Stimulated activated CD8-positive, alpha-beta memory T cell treated with anti-CD3 and anti-CD28 coated beads, Interleukin-12 subunit alpha, Interleukin-12 subunit beta, amount 100 ng/mL, for 24 hours (primary cell): ENCODE data around the gene OR4F15.
"Not testable (repeated sequence)": the region's sequence is repeated elsewhere in the genome, so short reads cannot be mapped to it uniquely, and the experiment has no call there.

ENCODE experiments used
- DNase-seq: peaks from one replicate; pipeline ENCODE4 v3.0.0-alpha.2; 2020; ENCODE audit errors: extremely low read depth

The OR4F15 gene

DNA sequence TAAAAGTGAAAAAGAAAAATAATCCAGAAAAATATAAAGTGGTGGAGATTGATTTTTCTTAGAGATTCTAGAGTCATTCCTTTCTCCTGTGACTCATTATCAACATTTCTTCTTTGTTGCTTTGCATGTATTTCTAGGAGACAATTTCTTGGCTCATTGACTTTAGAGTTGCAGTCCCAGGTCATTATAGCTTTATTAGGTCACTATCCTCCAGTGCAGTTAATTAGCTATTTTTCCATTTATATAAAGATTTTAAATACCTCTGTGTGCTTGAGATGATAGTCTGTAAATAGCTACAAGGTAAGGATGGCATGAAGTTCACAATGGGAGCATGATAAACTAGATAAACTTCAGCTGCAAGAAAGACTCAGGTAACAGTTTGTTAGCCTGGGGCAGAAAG, at the start of gene OR4F15:
Gene OR4F15, plus strand, starts transcription at position 301 of the 400 bp plus-strand sequence. CDS start 5,985 bp downstream, outside the sequence.
- no peak for DNase-seq

GRCh38 chr15:101764669-101765339, 47.2 kb upstream of the OR4F15 start:
- not testable (repeated sequence) for DNase-seq

DNA sequence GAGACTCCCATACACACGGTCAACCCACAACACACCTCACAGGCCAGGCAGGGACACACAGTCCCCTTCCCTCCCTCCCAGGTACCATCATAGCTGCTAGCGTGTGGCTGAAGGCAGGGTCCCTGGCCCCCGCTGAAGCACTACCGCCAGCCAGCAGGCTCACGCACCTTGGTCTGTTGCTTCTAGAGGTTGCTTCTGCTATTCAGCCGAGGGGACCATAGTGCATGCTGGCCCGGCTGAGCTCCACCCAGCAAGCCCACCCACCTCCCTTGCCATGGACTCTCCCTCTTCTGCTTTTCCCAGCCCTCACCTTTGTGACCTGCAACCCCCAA, 46.7 kb upstream of the OR4F15 start:
- DNase-seq, result not testable (repeated sequence)

DNA sequence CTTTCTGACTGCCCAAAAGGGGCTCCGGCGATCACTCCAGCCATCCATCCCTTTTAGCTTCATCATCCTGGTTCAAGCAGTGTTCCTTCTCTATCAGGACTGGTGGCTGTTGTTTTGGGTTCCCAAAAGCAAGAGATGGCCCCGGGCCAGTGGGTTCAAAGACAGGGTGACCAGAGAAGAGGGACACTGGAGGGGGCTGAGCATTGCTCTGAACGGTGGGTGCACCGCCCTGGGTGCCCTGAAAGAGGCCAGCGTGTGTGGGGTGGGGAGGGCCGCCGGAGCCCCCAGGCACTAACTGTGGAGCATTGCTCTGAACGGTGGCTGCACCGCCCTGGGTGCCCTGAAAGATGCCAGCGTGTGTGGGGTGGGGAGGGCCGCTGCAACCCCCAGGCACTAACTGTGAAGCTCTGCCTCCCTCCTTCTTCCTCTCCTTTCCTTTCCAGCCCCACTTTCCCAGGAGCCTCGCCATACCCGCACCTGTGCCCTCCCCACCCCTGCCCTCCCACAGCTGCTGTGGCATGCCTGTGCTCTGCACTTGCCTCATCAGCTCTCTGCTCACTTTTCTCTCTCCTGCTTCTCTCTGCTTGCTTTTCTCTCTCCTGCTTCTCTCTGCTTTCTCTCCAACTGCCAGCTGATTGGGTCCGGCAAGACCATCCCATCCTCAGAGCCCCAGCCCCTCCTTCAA, 46.1 kb upstream of the OR4F15 start:
- no peak for DNase-seq

DNA sequence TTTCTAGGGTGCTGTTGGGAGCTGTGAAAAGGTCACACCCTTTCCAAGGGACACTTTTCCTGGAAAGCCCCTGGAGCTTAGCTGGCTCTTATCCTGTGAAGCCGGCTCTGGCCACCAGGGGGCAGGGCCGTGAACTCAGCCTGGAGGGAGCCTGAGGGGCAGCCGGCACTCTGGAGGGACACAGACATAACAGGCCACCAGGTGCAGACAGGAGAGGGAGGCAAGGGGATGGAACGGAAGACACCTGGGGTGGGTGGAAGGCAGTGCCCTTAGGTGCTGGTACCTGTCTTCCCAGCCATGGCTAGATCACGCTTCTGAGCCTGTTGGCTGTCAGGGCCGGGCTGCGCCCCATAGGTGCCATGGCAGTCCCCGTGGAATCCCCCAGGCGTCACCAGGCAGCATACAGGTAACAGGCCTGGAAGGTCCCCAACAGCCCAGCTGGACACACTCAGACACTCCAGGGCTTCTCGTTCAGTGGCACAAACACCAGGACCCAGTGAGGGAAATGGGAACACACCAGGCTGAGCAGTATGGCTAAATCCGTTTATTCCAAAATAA, 44.8 kb upstream of the OR4F15 start:
- not testable (repeated sequence) for DNase-seq

DNA sequence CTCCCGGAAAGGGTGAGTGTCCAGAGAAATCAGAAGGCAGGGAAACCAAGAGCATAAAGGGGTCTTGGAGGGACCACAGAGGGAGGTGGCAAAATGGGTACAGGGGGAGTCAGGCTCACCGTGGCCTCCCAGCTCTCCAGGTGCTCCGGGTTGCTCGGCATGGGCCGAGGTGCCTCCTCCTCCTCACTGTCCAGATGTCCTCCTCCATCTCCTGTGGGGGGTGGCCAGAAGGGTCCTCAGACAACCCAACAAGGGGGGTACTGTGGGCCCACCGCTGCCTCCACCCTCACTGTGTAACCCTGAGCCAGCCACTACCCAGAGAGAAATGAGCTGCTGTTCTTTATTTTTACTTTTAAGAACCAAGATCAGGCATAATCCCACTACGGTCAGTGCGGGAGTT, 39.1 kb upstream of the OR4F15 start:
- no peak for DNase-seq

DNA sequence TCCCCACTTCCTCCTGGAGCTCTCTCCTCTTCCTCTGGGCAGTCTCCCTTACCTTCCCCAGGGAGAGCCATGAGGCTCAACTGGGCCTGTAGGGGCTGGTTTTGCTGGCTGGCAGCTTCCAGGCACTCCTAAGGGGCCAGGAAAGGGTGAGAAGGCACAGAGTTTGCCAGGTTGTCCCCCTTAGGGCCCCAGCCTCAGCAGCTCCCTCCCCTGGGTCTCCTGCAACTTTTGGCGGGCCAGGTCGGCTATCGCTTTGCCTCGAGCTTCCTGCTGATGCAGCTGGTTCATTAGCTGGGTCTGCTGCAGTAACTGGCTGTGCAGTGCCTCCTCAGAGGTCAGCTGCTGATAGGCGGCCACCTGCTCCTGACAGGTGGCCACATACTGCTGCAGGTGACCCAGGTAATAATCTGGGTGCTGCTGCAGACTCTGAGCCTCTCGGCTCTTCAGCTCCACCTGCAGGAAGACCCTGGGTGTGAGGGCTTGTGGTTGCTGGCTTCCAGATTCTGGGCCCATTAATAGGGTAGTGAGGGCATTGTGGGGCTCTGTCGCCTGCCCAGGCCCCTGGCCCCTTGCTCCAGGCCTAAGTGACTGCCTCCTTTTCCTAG, 38.4 kb upstream of the OR4F15 start:
- DNase-seq, result no peak

- no peak for DNase-seq
Measured at GRCh38 chr15:101775136-101775535, 36.9 kb upstream of the OR4F15 start.

GRCh38 chr15:101778576-101778975, 33.4 kb upstream of the OR4F15 start:
- DNase-seq, result not testable (repeated sequence)

DNA sequence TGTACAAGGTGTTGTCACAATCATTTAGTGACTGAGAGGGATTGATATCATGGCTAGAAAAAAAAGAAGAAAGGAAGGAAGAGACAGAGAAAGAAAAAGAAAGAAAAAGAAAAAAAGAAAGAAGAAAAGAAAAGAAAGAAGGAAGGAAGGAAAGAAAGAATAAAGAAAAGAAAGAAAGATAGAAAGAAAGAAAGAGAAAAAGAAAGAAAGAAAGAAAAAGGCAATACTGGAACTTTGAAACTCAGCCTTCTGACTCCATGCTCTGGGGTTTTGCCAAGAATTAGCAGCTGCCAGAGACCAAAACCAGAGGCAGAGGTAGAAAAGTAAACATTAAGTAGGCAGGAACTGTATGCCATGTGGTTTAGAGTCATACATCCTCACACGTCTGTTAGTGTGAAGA, 31.8 kb upstream of the OR4F15 start:
- DNase-seq, result not testable (repeated sequence)

- DNase-seq, result no peak
Measured at GRCh38 chr15:101781928-101782327, 30.1 kb upstream of the OR4F15 start.

DNA sequence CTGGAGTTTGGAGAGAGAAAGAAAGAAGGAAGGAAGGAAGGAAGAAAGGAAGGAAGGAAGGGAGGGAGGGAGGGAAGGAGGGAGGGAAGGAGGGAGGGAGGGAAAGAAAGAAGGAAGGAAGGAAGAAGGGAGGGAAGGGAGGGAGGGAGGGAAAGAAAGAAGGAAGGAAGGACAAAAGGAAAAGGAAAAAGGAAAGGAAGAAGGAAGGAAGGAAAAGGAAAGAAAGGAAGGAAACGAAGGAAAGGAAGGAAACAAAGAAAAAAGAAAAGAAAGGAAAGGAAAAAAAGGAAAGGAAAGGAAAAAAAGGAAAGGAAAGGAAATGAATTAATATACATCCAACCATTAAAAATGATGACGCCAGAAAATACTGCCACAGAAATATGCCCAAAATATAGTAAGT, 27.4 kb upstream of the OR4F15 start:
- DNase-seq, result no peak

DNA sequence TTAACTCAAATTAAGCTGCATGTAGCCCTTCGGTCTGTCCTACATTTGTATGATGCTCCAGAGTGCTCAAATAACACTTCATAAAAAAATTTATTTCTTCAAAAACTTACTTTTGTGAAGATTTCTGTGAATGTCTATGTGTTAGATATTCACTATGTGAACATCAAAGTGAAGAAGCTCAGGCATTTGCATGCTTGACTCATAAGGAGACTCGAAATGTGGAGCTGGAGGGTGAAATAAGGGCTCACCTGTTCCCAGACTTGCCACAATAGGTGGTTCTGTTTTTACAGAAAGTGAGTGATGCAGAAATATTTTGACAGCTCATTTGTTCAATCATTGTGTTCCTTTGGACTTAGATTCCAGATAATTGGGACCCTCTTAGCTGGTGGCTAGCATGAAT, 25.6 kb upstream of the OR4F15 start:
- DNase-seq, result not testable (repeated sequence)

DNA sequence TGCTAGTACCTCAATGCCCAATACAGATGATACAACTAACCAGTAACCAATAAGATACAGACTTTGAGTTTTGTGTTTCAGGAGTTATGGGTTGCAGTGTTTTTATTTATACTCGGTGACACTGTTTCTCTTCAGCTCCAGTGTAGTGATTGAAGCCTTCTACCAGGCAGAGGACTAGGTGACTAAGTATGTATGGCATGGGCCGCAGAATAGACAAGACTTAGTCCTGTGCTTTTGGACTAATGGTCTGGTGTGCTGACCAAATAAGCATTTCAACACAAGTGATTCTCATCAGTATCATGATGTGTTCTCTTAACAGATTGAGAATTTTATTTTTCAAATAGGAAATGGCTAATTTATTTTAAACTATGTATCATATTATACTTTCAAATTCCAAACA, 24.0 kb upstream of the OR4F15 start:
- DNase-seq, result not testable (repeated sequence)

DNA sequence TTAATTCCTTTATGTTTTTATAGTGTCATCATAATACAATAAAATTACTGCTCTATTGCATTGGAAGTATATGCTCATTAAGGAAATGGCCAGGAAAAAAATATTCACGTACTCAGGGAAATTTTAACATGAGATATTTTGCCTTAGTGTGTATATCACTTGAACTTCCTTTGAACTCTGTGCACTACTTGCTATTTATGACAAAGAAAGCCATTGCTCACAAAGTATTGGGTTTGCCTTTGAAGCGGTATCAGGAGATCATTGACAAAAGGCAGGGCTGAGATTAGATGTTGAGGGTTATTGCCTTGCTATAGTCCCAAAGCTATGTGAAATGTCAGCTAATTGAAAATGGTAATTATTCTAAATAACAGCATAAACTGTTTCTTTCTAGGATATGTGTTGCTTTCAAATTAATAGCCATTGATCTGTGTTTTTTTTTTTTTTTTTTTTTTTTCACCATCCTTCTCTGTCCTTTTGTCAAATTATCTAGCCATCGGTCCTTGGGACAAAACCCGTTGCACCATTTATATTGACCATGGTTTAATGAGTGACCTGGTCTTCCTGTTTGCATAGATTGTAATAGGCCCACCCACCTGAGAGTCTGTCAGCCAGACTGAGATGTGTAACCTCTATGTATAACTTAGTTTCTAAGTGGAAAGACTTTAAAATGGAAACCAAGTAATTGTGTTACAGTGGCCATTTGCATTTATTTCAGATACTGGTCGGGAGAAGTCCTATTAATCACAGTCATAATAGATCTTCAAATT, 23.3 kb upstream of the OR4F15 start:
- DNase-seq, result not testable (repeated sequence)

DNA sequence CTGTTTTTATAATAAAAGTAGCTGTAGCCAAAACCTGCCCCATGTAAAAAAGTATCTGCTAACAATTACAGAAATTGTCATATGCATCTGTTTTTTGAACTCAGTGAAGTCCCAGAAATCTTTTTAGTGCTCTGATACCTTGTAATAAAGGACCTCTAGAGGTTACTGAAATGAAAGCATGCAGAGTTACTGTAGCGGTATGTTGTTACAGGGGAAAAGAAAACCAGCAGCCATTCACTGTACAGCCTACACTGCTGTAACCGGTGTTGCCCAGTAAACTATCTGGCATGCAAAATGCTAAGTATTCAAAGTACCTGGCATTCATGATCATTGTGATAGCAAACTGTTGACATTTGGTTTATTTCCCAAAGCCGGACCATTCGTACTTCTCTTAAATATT, 21.3 kb upstream of the OR4F15 start:
- not testable (repeated sequence) for DNase-seq

DNA sequence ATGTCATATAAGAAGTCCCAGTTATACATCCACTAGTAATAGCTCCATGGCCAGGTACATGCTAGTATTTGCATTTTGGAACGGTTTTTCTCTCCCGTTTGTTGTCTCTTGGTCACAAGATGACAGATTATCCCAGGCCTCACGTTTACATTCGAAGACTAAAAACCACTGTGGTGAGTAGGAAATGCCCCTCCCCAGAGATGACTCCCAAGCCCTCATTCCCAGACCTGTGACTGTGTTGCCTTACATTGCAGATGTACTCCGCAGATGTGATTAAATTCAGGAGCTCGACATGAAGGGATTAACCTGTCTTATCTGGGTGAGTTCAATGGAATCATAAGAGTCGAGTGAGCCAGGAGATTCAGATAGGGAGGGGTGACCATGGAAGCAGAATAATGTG, 18.0 kb upstream of the OR4F15 start:
- DNase-seq, result not testable (repeated sequence)

DNA sequence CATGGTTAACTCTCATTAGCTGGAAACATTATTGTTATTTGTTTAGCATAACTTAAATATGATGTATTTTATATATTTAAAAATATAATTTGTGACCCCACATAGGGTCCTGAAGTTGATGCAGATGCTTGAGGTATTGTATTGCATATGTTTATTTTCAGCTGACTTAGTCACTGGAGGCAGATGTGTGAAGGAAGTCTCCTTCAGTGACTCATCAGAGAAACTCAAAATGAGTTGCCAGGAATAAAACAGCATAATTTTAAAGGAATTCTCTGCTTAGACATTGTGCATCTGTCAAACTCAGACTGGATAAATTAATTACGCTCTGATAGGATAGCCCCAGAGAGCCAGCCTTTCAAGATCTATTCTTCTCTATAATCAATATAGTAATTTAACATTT, 16.5 kb upstream of the OR4F15 start:
- no peak for DNase-seq

GRCh38 chr15:101799665-101800064, 12.3 kb upstream of the OR4F15 start:
- DNase-seq, result no peak

- DNase-seq, result no peak
Measured at GRCh38 chr15:101801048-101801447, 11.0 kb upstream of the OR4F15 start.

DNA sequence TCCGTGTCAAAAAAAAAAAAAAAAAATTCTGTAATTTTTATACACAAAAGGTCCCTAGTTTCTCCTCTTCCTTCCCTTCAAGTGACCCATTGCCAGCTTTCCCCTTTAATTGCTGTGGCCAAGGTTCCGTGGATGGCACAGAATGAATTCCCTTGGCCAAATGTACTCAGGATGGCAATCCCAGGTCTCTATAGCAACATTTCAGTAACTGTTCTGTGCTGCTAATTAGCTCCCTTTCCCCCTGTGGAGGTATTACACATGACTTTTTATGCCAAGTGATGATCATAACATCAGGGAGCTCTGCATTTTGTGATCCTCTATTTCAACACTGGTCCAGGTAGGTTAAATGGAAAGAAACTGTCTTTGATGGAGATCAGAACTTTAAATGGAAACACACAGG, 8.8 kb upstream of the OR4F15 start, which contains the start of gene OR4F6:
Gene OR4F6, plus strand, starts transcription at position 301 of the 400 bp plus-strand sequence. CDS start 2,211 bp downstream, outside the sequence.
- no peak for DNase-seq

DNA sequence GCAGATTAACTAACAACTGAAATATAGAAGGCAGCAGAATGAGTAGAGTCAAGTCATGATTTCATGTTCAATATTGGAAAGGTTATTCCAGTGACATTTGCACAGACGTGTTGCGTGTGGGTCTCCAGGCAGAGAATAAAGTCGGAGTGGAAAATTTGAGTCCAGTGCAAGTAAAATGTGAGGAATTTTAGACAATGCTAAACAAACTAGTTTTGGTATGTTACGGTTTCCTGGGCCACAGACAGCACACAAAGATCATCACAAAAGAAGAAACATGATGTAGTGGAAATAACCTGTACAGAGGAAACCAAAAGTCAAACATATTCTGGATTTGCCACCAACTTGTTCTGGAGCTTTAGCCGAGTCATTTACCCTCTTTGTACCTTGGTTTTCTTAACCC, 8.3 kb upstream of the OR4F15 start:
- DNase-seq, result no peak
